Endothelial cell (in vitro differentiated cells): Measurements from ENCODE around the gene CTCF. TPM values are rescaled to one million over a fixed set of nuclear protein-coding genes. Genes with fewer than 3 reads are reported as not detected.

Experiments
- DNase-seq: peaks from one replicate; pipeline ENCODE4 v3.0.0; 2021; ENCODE audit warnings: low spot score
- H3K27ac Mint-ChIP-seq: one replicate; pipeline ENCODE4 v1.8.0; 2021; ENCODE audit warnings: mixed read lengths, inconsistent platforms; ENCODE audit not compliant: unreplicated experiment
- H3K27me3 Mint-ChIP-seq: one replicate; pipeline ENCODE4 v1.8.0; 2021; ENCODE audit warnings: mild to moderate bottlenecking, moderate library complexity, mixed read lengths, inconsistent platforms; ENCODE audit not compliant: unreplicated experiment
- H3K36me3 Mint-ChIP-seq: one replicate; pipeline ENCODE4 v1.8.0; 2021; ENCODE audit warnings: mild to moderate bottlenecking, low read depth, mixed read lengths, inconsistent platforms; ENCODE audit not compliant: unreplicated experiment
- H3K4me1 Mint-ChIP-seq: one replicate; pipeline ENCODE4 v1.8.0; 2021; ENCODE audit warnings: mild to moderate bottlenecking, mixed read lengths, inconsistent platforms; ENCODE audit not compliant: unreplicated experiment
- H3K4me3 Mint-ChIP-seq: one replicate; pipeline ENCODE4 v1.8.0; 2021; ENCODE audit warnings: mild to moderate bottlenecking, mixed read lengths, inconsistent platforms; ENCODE audit not compliant: unreplicated experiment
- H3K9me3 Mint-ChIP-seq: one replicate; pipeline ENCODE4 v1.8.0; 2021; ENCODE audit warnings: mixed read lengths, inconsistent platforms; ENCODE audit not compliant: unreplicated experiment
- total RNA-seq: library from RNA; stranded (reverse); fragmentation: NEBNext Ultra II Directional; extraction: Animal tissue kit (Norgen Biotek cat#: 25700); gene quantifications from one replicate; pipeline ENCODE4 v1.2.1, GENCODE V29; 2021; ENCODE audit not compliant: unreplicated experiment
- TF ChIP-seq, protein P1 (sequence below): fragments of 200-600 bp; sonication (generic); IDR thresholded peaks from one replicate; pipeline ENCODE4 v1.5.0; 2021; ENCODE audit warnings: antibody characterized with exemption; ENCODE audit not compliant: unreplicated experiment

Gene CTCF
- total RNA-seq, 1 donor from 2014 or later, result 40.1 TPM

DNA sequence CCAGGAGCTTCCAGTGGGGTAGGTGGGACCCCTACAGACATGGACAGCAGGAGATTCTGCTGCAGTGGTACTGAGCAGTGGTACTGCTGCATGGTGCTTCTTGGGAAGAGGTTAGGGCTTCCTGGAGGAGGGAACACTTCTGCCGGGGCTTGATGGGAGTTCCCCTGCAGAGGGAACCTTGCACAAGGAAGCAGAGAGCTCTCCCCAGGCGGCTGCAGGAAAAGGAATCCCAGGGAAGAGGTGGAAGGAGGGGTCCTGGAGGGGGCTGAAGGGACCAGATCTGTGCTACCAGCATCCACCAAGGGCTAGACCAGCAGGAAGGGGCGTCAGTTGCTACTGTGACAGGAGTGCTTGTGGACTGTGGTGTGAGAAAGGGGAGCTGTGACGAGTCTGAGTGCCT lies 23.1 kb upstream of the CTCF start:
- DNase-seq, result no peak
- Mint-ChIP-seq H3K4me1 (peaks cover 50% of the 10 kb centered on the region), H3K36me3 (peaks cover 47% of the 10 kb centered on the region), H3K9me3 (no peaks in the 10 kb centered on the region), H3K4me3 (peak overlapping the region; percentile 90), H3K27ac (peak overlapping the region; percentile 75), H3K27me3 (peaks cover 34% of the 10 kb centered on the region)
- TF ChIP-seq, protein P1, sequence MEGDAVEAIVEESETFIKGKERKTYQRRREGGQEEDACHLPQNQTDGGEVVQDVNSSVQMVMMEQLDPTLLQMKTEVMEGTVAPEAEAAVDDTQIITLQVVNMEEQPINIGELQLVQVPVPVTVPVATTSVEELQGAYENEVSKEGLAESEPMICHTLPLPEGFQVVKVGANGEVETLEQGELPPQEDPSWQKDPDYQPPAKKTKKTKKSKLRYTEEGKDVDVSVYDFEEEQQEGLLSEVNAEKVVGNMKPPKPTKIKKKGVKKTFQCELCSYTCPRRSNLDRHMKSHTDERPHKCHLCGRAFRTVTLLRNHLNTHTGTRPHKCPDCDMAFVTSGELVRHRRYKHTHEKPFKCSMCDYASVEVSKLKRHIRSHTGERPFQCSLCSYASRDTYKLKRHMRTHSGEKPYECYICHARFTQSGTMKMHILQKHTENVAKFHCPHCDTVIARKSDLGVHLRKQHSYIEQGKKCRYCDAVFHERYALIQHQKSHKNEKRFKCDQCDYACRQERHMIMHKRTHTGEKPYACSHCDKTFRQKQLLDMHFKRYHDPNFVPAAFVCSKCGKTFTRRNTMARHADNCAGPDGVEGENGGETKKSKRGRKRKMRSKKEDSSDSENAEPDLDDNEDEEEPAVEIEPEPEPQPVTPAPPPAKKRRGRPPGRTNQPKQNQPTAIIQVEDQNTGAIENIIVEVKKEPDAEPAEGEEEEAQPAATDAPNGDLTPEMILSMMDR, result no peak

DNA sequence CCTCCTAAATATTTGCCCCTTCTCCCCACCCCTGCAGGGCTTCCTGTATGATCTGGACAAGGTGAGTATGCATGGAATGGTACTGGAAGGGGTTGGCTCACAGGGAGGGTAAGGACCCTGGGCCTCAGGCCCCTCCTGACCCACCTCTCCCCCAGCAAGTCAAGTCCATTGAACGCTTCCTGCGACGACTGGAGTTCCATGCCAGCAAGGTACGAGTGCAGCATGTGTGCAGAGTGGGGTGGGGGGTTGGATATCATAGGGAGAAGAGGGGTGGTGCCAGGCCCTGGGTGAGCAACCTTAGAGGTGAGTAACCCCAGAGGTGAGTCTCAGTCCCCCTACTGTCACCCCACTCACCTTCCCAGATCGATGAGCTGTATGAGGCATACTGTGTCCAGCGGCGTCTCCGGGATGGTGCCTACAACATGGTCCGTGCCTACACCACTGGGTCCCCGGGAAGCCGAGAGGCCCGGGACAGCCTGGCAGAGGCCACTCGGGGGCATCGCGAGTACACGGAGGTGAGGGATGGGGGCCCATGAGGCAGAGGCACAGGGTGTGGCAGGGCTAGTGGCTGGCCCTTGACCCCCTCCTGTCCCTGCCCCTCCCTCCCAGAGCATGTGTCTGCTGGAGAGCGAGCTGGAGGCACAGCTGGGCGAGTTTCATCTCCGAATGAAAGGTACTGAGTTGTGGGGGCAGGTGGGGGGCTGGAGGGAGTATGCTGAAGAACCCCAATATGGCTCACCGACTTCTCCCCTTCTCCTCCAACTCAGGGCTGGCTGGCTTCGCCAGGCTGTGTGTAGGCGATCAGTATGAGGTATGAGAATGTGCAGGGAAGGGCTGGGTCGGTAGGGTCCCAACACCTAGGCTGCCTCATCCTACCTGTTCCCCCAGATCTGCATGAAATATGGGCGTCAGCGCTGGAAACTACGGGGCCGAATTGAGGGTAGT lies 22.4 kb upstream of the CTCF start:
- Mint-ChIP-seq H3K27ac (peak overlapping the region; percentile 48), H3K4me3 (peak overlapping the region; percentile 90), H3K4me1 (peaks cover 47% of the 10 kb centered on the region), H3K36me3 (peaks cover 53% of the 10 kb centered on the region), H3K9me3 (no peaks in the 10 kb centered on the region), H3K27me3 (peaks cover 37% of the 10 kb centered on the region)
- no peak for DNase-seq
- TF ChIP-seq, protein P1, result no peak

DNA sequence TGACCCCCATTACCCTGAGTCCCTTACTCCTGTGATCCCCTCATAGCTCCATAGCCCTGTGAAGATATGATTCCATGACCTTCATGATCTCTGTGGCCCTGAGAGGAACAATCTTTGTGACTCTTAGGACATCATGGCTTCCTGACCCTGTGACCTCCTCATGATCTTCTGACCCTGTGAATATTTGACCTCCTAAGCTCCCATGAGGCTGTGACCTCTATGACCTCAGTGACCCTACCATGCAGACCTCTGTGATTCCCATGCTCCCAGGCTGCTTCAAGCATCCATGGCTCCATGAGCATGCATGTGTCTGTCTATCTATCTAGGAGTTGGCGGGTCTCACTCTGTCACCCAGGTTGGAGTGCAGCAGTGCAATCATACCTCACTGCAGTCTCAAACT lies 21.6 kb upstream of the CTCF start:
- H3K36me3 Mint-ChIP-seq, result peaks cover 54% of the 10 kb centered on the region
- H3K4me1 Mint-ChIP-seq, result peaks cover 43% of the 10 kb centered on the region
- no peak for DNase-seq
- no peaks in the 10 kb centered on the region for H3K9me3 Mint-ChIP-seq
- H3K27ac Mint-ChIP-seq, result peak overlapping the region; percentile 48
- peak overlapping the region; percentile 84 for H3K4me3 Mint-ChIP-seq
- H3K27me3 Mint-ChIP-seq, result peaks cover 35% of the 10 kb centered on the region
- TF ChIP-seq, protein P1, result no peak

DNA sequence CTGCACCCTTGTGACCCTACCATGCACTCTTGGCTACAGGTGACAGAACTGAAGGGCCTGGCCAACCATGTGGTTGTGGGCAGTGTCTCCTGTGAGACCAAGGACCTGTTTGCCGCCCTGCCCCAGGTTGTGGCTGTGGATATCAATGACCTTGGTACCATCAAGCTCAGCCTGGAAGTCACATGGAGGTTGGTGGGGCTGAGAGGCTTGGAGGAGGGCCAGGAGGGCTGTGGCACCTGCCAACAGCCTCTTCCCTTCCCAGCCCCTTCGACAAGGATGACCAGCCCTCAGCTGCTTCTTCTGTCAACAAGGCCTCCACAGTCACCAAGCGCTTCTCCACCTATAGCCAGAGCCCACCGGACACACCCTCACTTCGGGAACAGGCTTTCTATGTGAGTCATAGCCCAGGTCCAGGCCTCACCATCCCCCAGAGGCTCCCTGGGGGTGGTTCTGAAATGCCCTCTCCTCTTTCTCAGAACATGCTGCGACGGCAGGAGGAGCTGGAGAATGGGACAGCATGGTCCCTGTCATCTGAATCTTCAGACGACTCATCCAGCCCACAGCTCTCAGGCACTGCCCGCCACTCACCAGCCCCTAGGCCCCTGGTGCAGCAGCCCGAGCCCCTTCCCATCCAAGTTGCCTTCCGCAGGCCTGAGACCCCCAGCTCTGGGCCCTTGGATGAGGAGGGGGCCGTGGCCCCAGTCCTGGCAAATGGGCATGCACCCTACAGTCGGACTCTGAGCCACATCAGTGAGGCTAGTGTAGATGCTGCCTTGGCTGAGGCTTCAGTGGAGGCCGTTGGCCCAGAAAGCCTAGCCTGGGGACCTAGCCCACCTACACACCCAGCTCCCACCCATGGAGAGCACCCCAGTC lies 20.7 kb upstream of the CTCF start:
- Mint-ChIP-seq H3K9me3 (no peaks in the 10 kb centered on the region), H3K27me3 (peaks cover 32% of the 10 kb centered on the region), H3K36me3 (peaks cover 61% of the 10 kb centered on the region), H3K27ac (no peak overlapping the region), H3K4me3 (peak overlapping the region; percentile 84), H3K4me1 (peaks cover 41% of the 10 kb centered on the region)
- no peak for DNase-seq
- TF ChIP-seq, protein P1, result no peak
